OCI-LY1 (cell line): ENCODE data around the gene ARHGAP24.

Experiments
- H2AFZ ChIP-seq: fragments of 200-600 bp; sonication (generic), shearing (Covaris generic); 2 replicates; pipeline ENCODE4 v1.6.0; 2014; ENCODE audit warnings: antibody characterized with exemption, mild to moderate bottlenecking, low read length
- H3F3A ChIP-seq: fragments of 200-600 bp; sonication (generic), shearing (Covaris generic); 2 replicates; pipeline ENCODE4 v1.6.0; 2014; ENCODE audit warnings: mild to moderate bottlenecking, antibody characterized with exemption, low read length, moderate library complexity; ENCODE audit not compliant: insufficient read depth
- H3K27ac ChIP-seq: fragments of 200-600 bp; sonication (generic); 2 replicates; pipeline ENCODE4 v1.5.1; 2014; ENCODE audit warnings: low read length, mixed run types, mild to moderate bottlenecking, low read depth; ENCODE audit not compliant: poor library complexity, severe bottlenecking
- H3K27me3 ChIP-seq: fragments of 200-600 bp; sonication (generic); 2 replicates; pipeline ENCODE4 v1.6.0; 2014; ENCODE audit warnings: antibody characterized with exemption, mild to moderate bottlenecking, low read length, moderate library complexity; ENCODE audit not compliant: insufficient read depth
- H3K36me3 ChIP-seq: fragments of 200-600 bp; sonication (generic); 2 replicates; pipeline ENCODE4 v1.6.1; 2014; ENCODE audit warnings: mild to moderate bottlenecking, antibody characterized with exemption, low read length, moderate library complexity, mixed read lengths; ENCODE audit not compliant: insufficient read depth
- H3K4me1 ChIP-seq: fragments of 200-600 bp; sonication (generic); 2 replicates; pipeline ENCODE4 v1.5.1; 2014; ENCODE audit warnings: mild to moderate bottlenecking, low read length, moderate library complexity; ENCODE audit not compliant: insufficient read depth, severe bottlenecking
- H3K4me2 ChIP-seq: fragments of 200-600 bp; sonication (generic), shearing (Covaris generic); 2 replicates; pipeline ENCODE4 v1.6.1; 2014; ENCODE audit warnings: low read length
- H3K4me3 ChIP-seq: fragments of 200-600 bp; sonication (generic); 2 replicates; pipeline ENCODE4 v1.5.1; 2014; ENCODE audit warnings: low read length, low read depth, mild to moderate bottlenecking, mixed read lengths; ENCODE audit not compliant: poor library complexity, severe bottlenecking
- H3K79me2 ChIP-seq: fragments of 200-600 bp; shearing (Covaris generic); 2 replicates; pipeline ENCODE4 v1.6.1; 2016; ENCODE audit warnings: mixed run types, low read length, mixed read lengths; ENCODE audit not compliant: insufficient read depth
- H3K9ac ChIP-seq: fragments of 200-600 bp; sonication (generic), shearing (Covaris generic); 2 replicates; pipeline ENCODE4 v1.6.1; 2014; ENCODE audit warnings: mild to moderate bottlenecking, low read length, mixed read lengths
- H3K9me2 ChIP-seq: fragments of 200-600 bp; sonication (generic), shearing (Covaris generic); 2 replicates; pipeline ENCODE4 v1.6.1; 2014; ENCODE audit warnings: low read depth, mild to moderate bottlenecking, low read length, mixed read lengths
- H3K9me3 ChIP-seq: fragments of 200-600 bp; shearing (Covaris generic); 2 replicates; pipeline ENCODE4 v1.6.1; 2014; ENCODE audit warnings: low read length, mixed read lengths
- H4K20me1 ChIP-seq: fragments of 200-600 bp; sonication (generic), shearing (Covaris generic); 2 replicates; pipeline ENCODE4 v1.6.0; 2016; ENCODE audit warnings: mild to moderate bottlenecking, low read length; ENCODE audit not compliant: insufficient read depth
- EZH2 ChIP-seq: fragments of 200-600 bp; sonication (generic), shearing (Covaris generic); IDR thresholded peaks from 2 replicates; pipeline ENCODE4 v1.8.0; 2017; ENCODE audit warnings: borderline replicate concordance, mixed run types, mild to moderate bottlenecking, antibody characterized with exemption, low read length, moderate library complexity, mixed read lengths
- TF ChIP-seq, protein P1 (sequence below): fragments of 200-600 bp; sonication (generic), shearing (Covaris generic); IDR thresholded peaks from 2 replicates; pipeline ENCODE4 v1.5.1; 2017; ENCODE audit warnings: mild to moderate bottlenecking, antibody characterized with exemption, low read length, moderate library complexity, mixed read lengths

The ARHGAP24 gene

DNA sequence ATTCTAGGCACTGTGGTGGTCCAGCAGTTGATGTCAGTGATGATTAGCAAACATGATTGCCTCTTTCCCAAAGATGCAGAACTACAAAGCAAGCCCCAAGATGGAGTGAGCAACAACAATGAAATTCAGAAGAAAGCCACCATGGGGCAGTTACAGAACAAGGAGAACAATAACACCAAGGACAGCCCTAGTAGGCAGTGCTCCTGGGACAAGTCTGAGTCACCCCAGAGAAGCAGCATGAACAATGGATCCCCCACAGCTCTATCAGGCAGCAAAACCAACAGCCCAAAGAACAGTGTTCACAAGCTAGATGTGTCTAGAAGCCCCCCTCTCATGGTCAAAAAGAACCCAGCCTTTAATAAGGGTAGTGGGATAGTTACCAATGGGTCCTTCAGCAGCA lies 519.6 kb downstream of the ARHGAP24 start:
- Histone ChIP-seq H3K9me2 (no peaks in the 10 kb centered on the region), H2AFZ (no peak overlapping the region), H4K20me1 (no peaks in the 10 kb centered on the region)

DNA sequence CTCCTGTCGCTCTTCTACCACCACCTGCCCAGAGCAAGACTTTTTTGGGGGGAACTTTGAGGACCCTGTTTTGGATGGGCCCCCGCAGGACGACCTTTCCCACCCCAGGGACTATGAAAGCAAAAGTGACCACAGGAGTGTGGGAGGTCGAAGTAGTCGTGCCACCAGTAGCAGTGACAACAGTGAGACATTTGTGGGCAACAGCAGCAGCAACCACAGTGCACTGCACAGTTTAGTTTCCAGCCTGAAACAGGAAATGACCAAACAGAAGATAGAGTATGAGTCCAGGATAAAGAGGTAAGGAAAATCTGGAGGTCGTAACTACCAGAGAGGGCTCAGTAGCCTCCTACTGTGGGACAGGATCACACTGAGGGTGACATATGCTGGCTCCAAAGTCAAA lies 520.4 kb downstream of the ARHGAP24 start:
- Histone ChIP-seq H3K9ac (no peak overlapping the region), H3K9me2 (no peaks in the 10 kb centered on the region), H3F3A (no peaks in the 10 kb centered on the region), H3K4me2 (no peak overlapping the region), H3K27me3 (no peaks in the 10 kb centered on the region), H3K9me3 (no peaks in the 10 kb centered on the region), H4K20me1 (no peaks in the 10 kb centered on the region), H3K27ac (no peak overlapping the region), H3K4me1 (no peaks in the 10 kb centered on the region), H2AFZ (no peak overlapping the region), H3K36me3 (peaks cover 70% of the 10 kb centered on the region), H3K4me3 (no peak overlapping the region), H3K79me2 (no peaks in the 10 kb centered on the region)
- TF ChIP-seq EZH2: no peak
- TF ChIP-seq, protein P1, sequence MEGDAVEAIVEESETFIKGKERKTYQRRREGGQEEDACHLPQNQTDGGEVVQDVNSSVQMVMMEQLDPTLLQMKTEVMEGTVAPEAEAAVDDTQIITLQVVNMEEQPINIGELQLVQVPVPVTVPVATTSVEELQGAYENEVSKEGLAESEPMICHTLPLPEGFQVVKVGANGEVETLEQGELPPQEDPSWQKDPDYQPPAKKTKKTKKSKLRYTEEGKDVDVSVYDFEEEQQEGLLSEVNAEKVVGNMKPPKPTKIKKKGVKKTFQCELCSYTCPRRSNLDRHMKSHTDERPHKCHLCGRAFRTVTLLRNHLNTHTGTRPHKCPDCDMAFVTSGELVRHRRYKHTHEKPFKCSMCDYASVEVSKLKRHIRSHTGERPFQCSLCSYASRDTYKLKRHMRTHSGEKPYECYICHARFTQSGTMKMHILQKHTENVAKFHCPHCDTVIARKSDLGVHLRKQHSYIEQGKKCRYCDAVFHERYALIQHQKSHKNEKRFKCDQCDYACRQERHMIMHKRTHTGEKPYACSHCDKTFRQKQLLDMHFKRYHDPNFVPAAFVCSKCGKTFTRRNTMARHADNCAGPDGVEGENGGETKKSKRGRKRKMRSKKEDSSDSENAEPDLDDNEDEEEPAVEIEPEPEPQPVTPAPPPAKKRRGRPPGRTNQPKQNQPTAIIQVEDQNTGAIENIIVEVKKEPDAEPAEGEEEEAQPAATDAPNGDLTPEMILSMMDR: no peak

More for the DNA sequence above, 519.6 kb downstream of the ARHGAP24 start:
- TF ChIP-seq, protein P1: no peak
- TF ChIP-seq EZH2: no peak
- Histone ChIP-seq H3K27me3 (no peaks in the 10 kb centered on the region), H3K9me3 (no peaks in the 10 kb centered on the region), H3F3A (no peaks in the 10 kb centered on the region), H3K79me2 (no peaks in the 10 kb centered on the region), H3K27ac (no peak overlapping the region), H3K4me1 (no peaks in the 10 kb centered on the region), H3K9ac (no peak overlapping the region), H3K4me2 (no peak overlapping the region), H3K4me3 (no peak overlapping the region), H3K36me3 (peaks cover 65% of the 10 kb centered on the region)

DNA sequence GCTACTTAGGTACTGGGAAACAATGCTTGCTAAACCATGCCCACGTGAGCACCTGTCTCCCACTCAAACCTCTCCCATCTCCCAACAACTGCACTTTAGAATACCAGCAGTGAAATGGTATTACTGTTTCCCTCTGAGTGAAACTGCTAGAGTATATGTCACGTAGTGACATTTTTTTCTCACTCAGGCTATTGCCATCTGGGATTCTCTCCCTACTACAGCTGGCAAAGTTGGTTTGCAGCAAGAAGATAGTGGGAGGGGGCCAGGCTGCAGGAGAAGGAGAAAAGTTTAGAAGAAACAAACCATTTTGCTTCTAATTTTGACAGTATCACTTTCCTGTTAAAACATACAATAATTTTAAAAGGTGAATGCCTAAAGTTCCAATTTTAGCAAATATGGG lies 526.6 kb downstream of the ARHGAP24 start:
- no peak for TF ChIP-seq EZH2
- TF ChIP-seq, protein P1: no peak
- Histone ChIP-seq H3K9me2 (no peaks in the 10 kb centered on the region), H3K9me3 (no peaks in the 10 kb centered on the region), H3K4me2 (no peak overlapping the region), H3F3A (no peaks in the 10 kb centered on the region), H3K36me3 (peaks cover 54% of the 10 kb centered on the region), H3K4me1 (no peaks in the 10 kb centered on the region), H3K4me3 (no peak overlapping the region), H3K9ac (no peak overlapping the region), H3K79me2 (no peaks in the 10 kb centered on the region), H4K20me1 (no peaks in the 10 kb centered on the region), H3K27ac (no peak overlapping the region), H2AFZ (no peak overlapping the region), H3K27me3 (no peaks in the 10 kb centered on the region)
